Caco-2 (cell line): ENCODE results near the gene RUFY2. TPM values are rescaled to one million over a fixed set of nuclear protein-coding genes. Genes with fewer than 3 reads are reported as not detected.

ENCODE experiments used
- BruUV-seq: library from RNA; stranded (reverse); fragments of 400-500 nt; replicated peaks from 2 replicates; lab custom pipeline; 2021; lab: Mats Ljungman, UMichigan
- CTCF ChIA-PET: fragments of 300-600 bp; sonication (Branson Sonifier 250); formaldehyde crosslinking; loops from one replicate; lab custom pipeline; 2022; ENCODE audit warnings: antibody characterized with exemption; lab: Charles Lee
- POLR2A ChIA-PET: fragments of 300-600 bp; sonication (Branson Sonifier 250); formaldehyde crosslinking; loops from one replicate; lab custom pipeline; 2022; ENCODE audit warnings: antibody characterized with exemption; lab: Charles Lee
- DNase-seq, 2 experiments: peaks; one replicate each; pipeline versions ENCODE4 v3.0.0 to v3.0.0-alpha.2; 2020 to 2022
- H3K27me3 ChIP-seq: replicated peaks from 2 replicates; pipeline ENCODE4 v1.6.0; 2011; ENCODE audit warnings: low read length; ENCODE audit not compliant: control insufficient read depth, insufficient read depth
- H3K36me3 ChIP-seq: 2 replicates; pipeline ENCODE4 v1.5.1; 2011; ENCODE audit warnings: low read length; ENCODE audit not compliant: control insufficient read depth, insufficient read depth
- H3K4me1 ChIP-seq: fragments of 250-450 bp; sonication (Bioruptor Pico); 2 replicates; pipeline ENCODE4 v1.5.1; 2020; ENCODE audit warnings: mild to moderate bottlenecking
- H3K4me3 ChIP-seq: 2 replicates; pipeline ENCODE4 v1.5.1; 2011; ENCODE audit warnings: low read depth, mild to moderate bottlenecking, control low read depth, low read length
- H3K9me3 ChIP-seq: fragments of 250-450 bp; sonication (Bioruptor Pico); 2 replicates; pipeline ENCODE4 v1.5.1; 2020; ENCODE audit warnings: mild to moderate bottlenecking, moderate library complexity
- H3K27ac Mint-ChIP-seq: one replicate; pipeline ENCODE4 v1.8.0; 2022; ENCODE audit warnings: mixed read lengths; ENCODE audit not compliant: unreplicated experiment
- H3K27me3 Mint-ChIP-seq: one replicate; pipeline ENCODE4 v1.8.0; 2022; ENCODE audit warnings: mixed read lengths; ENCODE audit not compliant: insufficient read depth, unreplicated experiment
- H3K36me3 Mint-ChIP-seq: one replicate; pipeline ENCODE4 v1.8.0; 2022; ENCODE audit warnings: mild to moderate bottlenecking, mixed read lengths; ENCODE audit not compliant: insufficient read depth, unreplicated experiment
- H3K4me1 Mint-ChIP-seq: one replicate; pipeline ENCODE4 v1.8.0; 2022; ENCODE audit warnings: low read depth, mixed read lengths; ENCODE audit not compliant: unreplicated experiment
- H3K4me3 Mint-ChIP-seq: one replicate; pipeline ENCODE4 v1.8.0; 2022; ENCODE audit warnings: mild to moderate bottlenecking, moderate library complexity, mixed read lengths; ENCODE audit not compliant: unreplicated experiment
- H3K9me3 Mint-ChIP-seq: one replicate; pipeline ENCODE4 v1.8.0; 2022; ENCODE audit warnings: mixed read lengths; ENCODE audit not compliant: unreplicated experiment
- CTCF ChIP-seq, 2 experiments: fragments of 200-600 bp in 1 of 2; IDR thresholded peaks; 1 replicate in 1 of 2; 2 replicates in 1 of 2; pipeline versions ENCODE4 v1.5.1 to v1.8.0; 2011 to 2022; ENCODE audit warnings: antibody characterized with exemption in 1 of 2, control low read depth in 1 of 2, inconsistent platforms in 1 of 2, low read depth in 1 of 2, low read length in 1 of 2, mild to moderate bottlenecking in 1 of 2, moderate library complexity in 1 of 2; ENCODE audit not compliant: insufficient read depth in 1 of 2, severe bottlenecking in 1 of 2, unreplicated experiment in 1 of 2
- intact Hi-C: fragments of 100-400 bp; cut with micrococcal nuclease; formaldehyde crosslinking; loops from one replicate; pipeline ENCODE4 v1.10.0; 2022; ENCODE audit not compliant: unreplicated experiment
- total RNA-seq: library from RNA; stranded (reverse); gene quantifications from 2 replicates; pipeline ENCODE4 v1.2.3, GENCODE V29; 2022

The RUFY2 gene
- total RNA-seq, 1 experiment from 2014 or later = 44.0 TPM

DNA sequence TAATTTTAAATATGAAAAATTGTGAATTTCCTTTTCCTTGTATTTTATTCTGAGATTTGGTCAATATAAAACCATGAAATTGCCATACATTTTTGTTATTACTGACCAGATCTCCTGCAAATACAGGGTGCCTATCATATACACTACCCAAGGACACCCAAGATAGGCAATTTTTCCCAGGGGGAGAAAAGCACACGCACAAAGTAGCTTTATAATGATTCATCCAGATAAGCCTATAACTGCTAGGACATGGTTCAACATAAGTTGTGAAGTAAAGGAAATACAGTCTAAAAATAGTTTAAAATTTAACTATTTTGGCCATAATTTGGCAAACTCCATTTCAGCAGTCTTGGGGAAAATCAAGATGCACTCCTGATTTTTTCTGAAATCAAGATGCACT is 4.8 kb downstream of the RUFY2 start:
- H3K4me1 ChIP-seq = peaks cover 7% of the 10 kb centered on the region; the same call in 1 of the 2 replicates
- Mint-ChIP-seq H3K27ac (no peak overlapping the region), H3K9me3 (no peaks in the 10 kb centered on the region), H3K4me1 (peaks cover 16% of the 10 kb centered on the region), H3K27me3 (no peaks in the 10 kb centered on the region), H3K4me3 (no peak overlapping the region), H3K36me3 (peaks cover 47% of the 10 kb centered on the region)
- H3K9me3 ChIP-seq = no peaks in the 10 kb centered on the region
- DNase-seq = no peak
- no peaks in the 10 kb centered on the region; the same call in 1 of the 2 replicates for H3K36me3 ChIP-seq
- CTCF ChIA-PET = interaction anchor here (0.5 kb wide), 1 partner anchor 55 kb away, joined by 3 read pairs; no protein-coding TSS in a partner anchor
- intact Hi-C loops = no loop called here
- POLR2A ChIA-PET = no interaction called here
- no TSS peak for BruUV-seq
- TF ChIP-seq CTCF (IDR thresholded peaks at IDR 0.05; ENCODE audit: insufficient read depth in 1 of 2, low read depth in 1 of 2, low read length in 1 of 2, severe bottlenecking in 1 of 2, unreplicated experiment in 1 of 2) = no peak
- H3K4me3 ChIP-seq = no peak overlapping the region
- H3K27me3 ChIP-seq = no peaks in the 10 kb centered on the region

DNA sequence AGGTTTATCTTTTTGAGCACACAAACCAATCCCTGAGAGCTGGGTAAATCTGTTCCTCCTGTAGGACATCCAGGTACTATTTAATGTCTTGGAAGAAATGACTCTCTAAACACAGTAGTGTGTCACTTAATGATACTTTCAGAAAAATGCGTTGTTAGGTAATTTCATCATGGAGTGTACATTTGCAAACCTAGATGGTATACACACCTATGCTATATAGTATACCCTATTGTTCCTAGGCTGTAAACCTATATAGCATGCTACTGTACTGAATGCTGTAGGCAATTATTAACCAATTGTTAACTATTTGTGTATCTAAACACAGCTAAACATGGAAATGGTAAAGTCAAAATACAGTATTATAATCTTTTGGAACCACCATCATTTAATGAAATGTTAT is 10.1 kb downstream of the RUFY2 start:
- BruUV-seq = no TSS peak
- H3K4me3 ChIP-seq = no peak overlapping the region

GRCh38 chr10:68385740-68386139 is 21.3 kb downstream of the RUFY2 start:
- no peak overlapping the region for H3K4me3 ChIP-seq
- peaks cover 7% of the 10 kb centered on the region; the same call in 1 of the 2 replicates for H3K36me3 ChIP-seq
- H3K9me3 Mint-ChIP-seq = no peaks in the 10 kb centered on the region
- H3K27me3 Mint-ChIP-seq = no peaks in the 10 kb centered on the region
- peaks cover 75% of the 10 kb centered on the region for H3K36me3 Mint-ChIP-seq
- intact Hi-C loops = no loop called here
- BruUV-seq = no TSS peak
- CTCF ChIA-PET = interaction anchor here (1.7 kb wide), 1 partner anchor 21 kb away, joined by 5 read pairs; the partner anchor contains the start of gene RUFY2
- H3K4me3 Mint-ChIP-seq = no peak overlapping the region
- TF ChIP-seq CTCF (IDR thresholded peaks at IDR 0.05; ENCODE audit: insufficient read depth in 1 of 2, low read depth in 1 of 2, low read length in 1 of 2, severe bottlenecking in 1 of 2, unreplicated experiment in 1 of 2) = no peak
- no peaks in the 10 kb centered on the region for H3K4me1 ChIP-seq
- no peaks in the 10 kb centered on the region for H3K9me3 ChIP-seq
- POLR2A ChIA-PET = no interaction called here
- no peak for DNase-seq
- H3K27ac Mint-ChIP-seq = no peak overlapping the region
- H3K27me3 ChIP-seq = no peaks in the 10 kb centered on the region
- H3K4me1 Mint-ChIP-seq = no peaks in the 10 kb centered on the region

More for the DNA sequence above, 10.1 kb downstream of the RUFY2 start:
- ChIA-PET CTCF (interaction anchor here (0.5 to 1.4 kb wide), 3 partner anchors 10 to 49 kb away, joined by 3 to 5 read pairs (median 5); partner anchors contain the start of gene RUFY2), POLR2A (no interaction called here)
- H3K36me3 ChIP-seq = no peaks in the 10 kb centered on the region; the same call in none of the 2 replicates
- intact Hi-C loops = no loop called here
- Mint-ChIP-seq H3K27me3 (no peaks in the 10 kb centered on the region), H3K9me3 (no peaks in the 10 kb centered on the region), H3K4me1 (no peaks in the 10 kb centered on the region), H3K36me3 (peaks cover 56% of the 10 kb centered on the region), H3K27ac (no peak overlapping the region), H3K4me3 (no peak overlapping the region)
- H3K4me1 ChIP-seq = no peaks in the 10 kb centered on the region
- H3K9me3 ChIP-seq = no peaks in the 10 kb centered on the region
- DNase-seq = no peak
- H3K27me3 ChIP-seq = no peaks in the 10 kb centered on the region
- no peak for TF ChIP-seq CTCF (IDR thresholded peaks at IDR 0.05; ENCODE audit: insufficient read depth in 1 of 2, low read depth in 1 of 2, low read length in 1 of 2, severe bottlenecking in 1 of 2, unreplicated experiment in 1 of 2)
